Neural cell (in vitro differentiated cells): ENCODE results near the gene CENPP. TPM values are rescaled to one million over a fixed set of nuclear protein-coding genes. Genes with fewer than 3 reads are reported as not detected.

Experiments
- H2AFZ ChIP-seq: fragments of 200-600, 300-800 bp; sonication (generic), shearing (Covaris generic); 2 replicates; pipeline ENCODE4 v1.6.0; 2014; ENCODE audit warnings: low read depth, mild to moderate bottlenecking, antibody characterized with exemption, low read length, moderate library complexity
- H3F3A ChIP-seq: fragments of 200-600 bp; shearing (Covaris generic); 2 replicates; pipeline ENCODE4 v1.6.1; 2016; ENCODE audit warnings: mild to moderate bottlenecking, moderate library complexity, mixed read lengths, antibody characterized with exemption, low read length; ENCODE audit not compliant: insufficient read depth, poor library complexity, severe bottlenecking
- H3K27ac ChIP-seq: fragments of 200-600, 300-800 bp; sonication (generic), shearing (Covaris generic); 2 replicates; pipeline ENCODE4 v1.5.1; 2014; ENCODE audit warnings: mild to moderate bottlenecking, low read length, moderate library complexity
- H3K27me3 ChIP-seq: fragments of 300-800, 200-600 bp; sonication (generic), shearing (Covaris generic); 2 replicates; pipeline ENCODE4 v1.6.0; 2014; ENCODE audit warnings: mild to moderate bottlenecking, low read depth, low read length, moderate library complexity; ENCODE audit not compliant: insufficient read depth
- H3K36me3 ChIP-seq: fragments of 300-800, 200-600 bp; sonication (generic), shearing (Covaris generic); 2 replicates; pipeline ENCODE4 v1.5.1; 2014; ENCODE audit warnings: mild to moderate bottlenecking, antibody characterized with exemption, low read length, moderate library complexity; ENCODE audit not compliant: insufficient read depth
- H3K4me2 ChIP-seq: fragments of 300-800, 200-600 bp; sonication (generic), shearing (Covaris generic); 2 replicates; pipeline ENCODE4 v1.6.0; 2014; ENCODE audit warnings: mild to moderate bottlenecking, low read length
- H3K4me3 ChIP-seq: fragments of 300-800, 200-600 bp; sonication (generic), shearing (Covaris generic); 2 replicates; pipeline ENCODE4 v1.5.1; 2014; ENCODE audit warnings: mild to moderate bottlenecking, low read length, moderate library complexity
- H3K79me2 ChIP-seq: fragments of 200-600 bp; shearing (Covaris generic); replicated peaks from 2 replicates; pipeline ENCODE4 v1.6.0; 2014; ENCODE audit warnings: mild to moderate bottlenecking, low read length, moderate library complexity; ENCODE audit not compliant: insufficient read depth
- H3K9ac ChIP-seq: fragments of 300-800, 200-600 bp; sonication (generic), shearing (Covaris generic); 2 replicates; pipeline ENCODE4 v1.6.1; 2016; ENCODE audit warnings: mild to moderate bottlenecking, low read length, mixed read lengths
- H3K9me2 ChIP-seq: fragments of 200-600 bp; shearing (Covaris generic); 2 replicates; pipeline ENCODE4 v1.6.1; 2016; ENCODE audit warnings: mild to moderate bottlenecking, low read length, mixed read lengths; ENCODE audit not compliant: insufficient read depth
- H3K9me3 ChIP-seq: fragments of 200-600, 300-800 bp; sonication (generic), shearing (Covaris generic); 2 replicates; pipeline ENCODE4 v1.6.1; 2016; ENCODE audit warnings: mild to moderate bottlenecking, mixed run types, low read length, moderate library complexity, mixed read lengths
- H4K20me1 ChIP-seq: fragments of 200-600 bp; shearing (Covaris generic); 2 replicates; pipeline ENCODE4 v1.6.1; 2016; ENCODE audit warnings: mild to moderate bottlenecking, mixed run types; ENCODE audit not compliant: insufficient read depth
- EP300 ChIP-seq: fragments of 450-650 bp; conservative IDR thresholded peaks from 2 replicates; pipeline ENCODE4 v1.6.1; 2014; ENCODE audit warnings: antibody characterized with exemption, mild to moderate bottlenecking, moderate library complexity; ENCODE audit not compliant: poor library complexity, severe bottlenecking
- EZH2 ChIP-seq: fragments of 200-600, 300-800 bp; shearing (Covaris generic), sonication (generic); IDR thresholded peaks from 2 replicates; pipeline ENCODE4 v1.6.1; 2014; ENCODE audit warnings: antibody characterized with exemption, low read length, borderline replicate concordance, mild to moderate bottlenecking; ENCODE audit not compliant: insufficient read depth, poor library complexity, severe bottlenecking
- MXI1 ChIP-seq: fragments of 450-650 bp; conservative IDR thresholded peaks from 2 replicates; pipeline ENCODE4 v1.6.1; 2014; ENCODE audit warnings: antibody characterized with exemption, mild to moderate bottlenecking; ENCODE audit not compliant: poor library complexity, severe bottlenecking
- POLR2AphosphoS5 ChIP-seq: IDR thresholded peaks from 2 replicates; pipeline ENCODE4 v1.6.1; 2012
- RAD21 ChIP-seq: fragments of 450-650 bp; conservative IDR thresholded peaks from 2 replicates; pipeline ENCODE4 v1.6.1; 2014; ENCODE audit warnings: antibody characterized with exemption, mild to moderate bottlenecking, moderate library complexity
- REST ChIP-seq: IDR thresholded peaks from 2 replicates; pipeline ENCODE4 v1.6.1; 2012; ENCODE audit warnings: borderline replicate concordance
- SMC3 ChIP-seq: fragments of 450-650 bp; conservative IDR thresholded peaks from 2 replicates; pipeline ENCODE4 v1.6.1; 2014; ENCODE audit warnings: antibody characterized with exemption, mild to moderate bottlenecking, moderate library complexity; ENCODE audit not compliant: poor library complexity
- TAF1 ChIP-seq: IDR thresholded peaks from 2 replicates; pipeline ENCODE4 v1.6.1; 2012; ENCODE audit warnings: low read depth
- polyA plus RNA-seq: library from polyadenylated mRNA; depleted of rRNA; stranded (reverse); fragments of >200 nt; gene quantifications from 2 replicates; pipeline ENCODE4 v1.2.3, GENCODE V29; 2014
- TF ChIP-seq, protein P1 (sequence below): fragments of 450-650 bp; IDR thresholded peaks from 2 replicates; pipeline ENCODE4 v1.5.1; 2014; ENCODE audit warnings: antibody characterized with exemption, mild to moderate bottlenecking, moderate library complexity; ENCODE audit not compliant: poor library complexity, severe bottlenecking

CENPP gene
- polyA plus RNA-seq, 1 donor from 2014 or later, result 5.0 TPM

DNA sequence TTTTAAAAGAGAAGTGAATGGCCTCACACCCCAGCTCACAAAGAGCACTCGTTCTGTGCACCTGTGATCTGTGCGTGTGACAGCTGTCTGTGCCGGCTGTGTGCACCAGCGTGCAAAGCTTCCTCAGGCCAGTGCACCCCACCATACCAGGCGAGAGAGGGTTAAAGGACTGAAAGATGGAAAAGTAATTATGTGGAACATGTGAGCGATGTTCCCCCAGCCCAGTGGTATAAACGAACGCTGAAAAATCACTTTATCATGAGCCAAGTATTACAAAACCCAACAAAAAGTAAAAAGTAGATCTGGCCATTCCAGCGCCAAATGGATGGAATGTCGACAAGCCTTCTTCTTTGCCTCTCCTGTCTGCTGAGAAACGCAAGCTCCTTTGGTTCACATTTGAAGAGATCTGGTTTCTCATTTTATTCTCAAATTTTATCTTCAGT, 290.5 kb downstream of the CENPP start:
- Histone ChIP-seq H3K9me3 (no peaks in the 10 kb centered on the region), H3K9me2 (no peaks in the 10 kb centered on the region), H3K4me3 (no peak overlapping the region), H3K9ac (no peak overlapping the region), H3K4me2 (no peak overlapping the region), H3K36me3 (no peaks in the 10 kb centered on the region), H2AFZ (no peak overlapping the region), H3F3A (no peaks in the 10 kb centered on the region), H4K20me1 (no peaks in the 10 kb centered on the region), H3K79me2 (no peaks in the 10 kb centered on the region), H3K27ac (no peak overlapping the region), H3K27me3 (no peaks in the 10 kb centered on the region)
- TF ChIP-seq MXI1 (no peak), POLR2AphosphoS5 (no peak), RAD21 (no peak), EP300 (no peak), TAF1 (no peak), EZH2 (no peak), REST (no peak), SMC3 (no peak)
- TF ChIP-seq, protein P1, sequence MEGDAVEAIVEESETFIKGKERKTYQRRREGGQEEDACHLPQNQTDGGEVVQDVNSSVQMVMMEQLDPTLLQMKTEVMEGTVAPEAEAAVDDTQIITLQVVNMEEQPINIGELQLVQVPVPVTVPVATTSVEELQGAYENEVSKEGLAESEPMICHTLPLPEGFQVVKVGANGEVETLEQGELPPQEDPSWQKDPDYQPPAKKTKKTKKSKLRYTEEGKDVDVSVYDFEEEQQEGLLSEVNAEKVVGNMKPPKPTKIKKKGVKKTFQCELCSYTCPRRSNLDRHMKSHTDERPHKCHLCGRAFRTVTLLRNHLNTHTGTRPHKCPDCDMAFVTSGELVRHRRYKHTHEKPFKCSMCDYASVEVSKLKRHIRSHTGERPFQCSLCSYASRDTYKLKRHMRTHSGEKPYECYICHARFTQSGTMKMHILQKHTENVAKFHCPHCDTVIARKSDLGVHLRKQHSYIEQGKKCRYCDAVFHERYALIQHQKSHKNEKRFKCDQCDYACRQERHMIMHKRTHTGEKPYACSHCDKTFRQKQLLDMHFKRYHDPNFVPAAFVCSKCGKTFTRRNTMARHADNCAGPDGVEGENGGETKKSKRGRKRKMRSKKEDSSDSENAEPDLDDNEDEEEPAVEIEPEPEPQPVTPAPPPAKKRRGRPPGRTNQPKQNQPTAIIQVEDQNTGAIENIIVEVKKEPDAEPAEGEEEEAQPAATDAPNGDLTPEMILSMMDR, result no peak

DNA sequence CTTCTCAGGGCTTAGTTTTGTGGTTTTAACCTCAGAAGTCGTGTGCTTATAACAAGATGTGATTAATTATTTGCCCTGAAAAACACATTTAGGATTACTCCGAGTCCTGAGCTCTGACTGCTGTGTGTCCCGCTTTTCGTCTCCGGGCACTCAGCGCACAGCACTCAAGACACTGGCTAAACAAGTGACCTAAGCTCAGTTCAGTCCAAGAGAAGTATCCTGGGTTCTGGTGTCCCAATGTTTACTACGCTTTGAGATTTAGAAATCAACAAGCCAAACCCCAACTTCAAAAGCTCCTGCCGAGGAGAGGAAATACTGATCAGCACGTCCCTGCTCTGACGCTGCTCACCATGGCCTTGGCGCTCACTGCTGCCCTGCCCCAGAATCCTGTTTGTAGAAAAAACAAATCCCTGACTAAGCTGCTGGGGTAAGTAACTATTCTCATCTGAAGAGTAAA, 290.9 kb downstream of the CENPP start:
- Histone ChIP-seq H2AFZ (no peak overlapping the region), H3K9me3 (no peaks in the 10 kb centered on the region), H3F3A (no peaks in the 10 kb centered on the region), H3K79me2 (no peaks in the 10 kb centered on the region), H3K36me3 (no peaks in the 10 kb centered on the region), H3K9me2 (no peaks in the 10 kb centered on the region), H4K20me1 (no peaks in the 10 kb centered on the region), H3K4me2 (no peak overlapping the region), H3K27ac (no peak overlapping the region), H3K27me3 (no peaks in the 10 kb centered on the region), H3K4me3 (no peak overlapping the region), H3K9ac (no peak overlapping the region)
- TF ChIP-seq, protein P1, result no peak
- no peak for TF ChIP-seq RAD21
